Duodenal mucosa (tissue), 2 donors: ENCODE results near the gene GPR146.

Experiments used
- H3K27ac ChIP-seq: one replicate; pipeline ENCODE4 v1.7.0; 2013; ENCODE audit warnings: low read depth, low read length
- H3K27me3 ChIP-seq, 2 donors: one replicate each; pipeline ENCODE4 v1.7.0; 2013; ENCODE audit warnings: low read length in 2 of 2, control low read depth in 1 of 2; ENCODE audit not compliant: insufficient read depth in 2 of 2, control insufficient read depth in 1 of 2
- H3K36me3 ChIP-seq, 2 donors: one replicate each; pipeline ENCODE4 v1.7.0; 2013; ENCODE audit warnings: low read length in 2 of 2, control low read depth in 1 of 2; ENCODE audit not compliant: insufficient read depth in 2 of 2, control insufficient read depth in 1 of 2
- H3K4me1 ChIP-seq, 2 donors: one replicate each; pipeline ENCODE4 v1.7.0; 2013; ENCODE audit warnings: low read length in 2 of 2, control low read depth in 1 of 2; ENCODE audit not compliant: insufficient read depth in 2 of 2, control insufficient read depth in 1 of 2
- H3K4me3 ChIP-seq, 2 donors: one replicate each; pipeline ENCODE4 v1.7.0; 2013; ENCODE audit warnings: low read length in 2 of 2, low read depth in 1 of 2
- H3K9ac ChIP-seq, 2 donors: one replicate each; pipeline ENCODE4 v1.7.0; 2013; ENCODE audit warnings: low read length in 2 of 2, low read depth in 1 of 2
- H3K9me3 ChIP-seq, 2 donors: one replicate each; pipeline ENCODE4 v1.7.0; 2013; ENCODE audit warnings: low read length in 2 of 2, control low read depth in 1 of 2; ENCODE audit not compliant: control insufficient read depth in 1 of 2

GPR146 gene

GRCh38 chr7:1101563-1102431 is 57.5 kb downstream of the GPR146 start:
- no peak overlapping the region for H3K9ac ChIP-seq
- no peak overlapping the region for H3K27ac ChIP-seq
- no peak overlapping the region for H3K4me3 ChIP-seq

DNA sequence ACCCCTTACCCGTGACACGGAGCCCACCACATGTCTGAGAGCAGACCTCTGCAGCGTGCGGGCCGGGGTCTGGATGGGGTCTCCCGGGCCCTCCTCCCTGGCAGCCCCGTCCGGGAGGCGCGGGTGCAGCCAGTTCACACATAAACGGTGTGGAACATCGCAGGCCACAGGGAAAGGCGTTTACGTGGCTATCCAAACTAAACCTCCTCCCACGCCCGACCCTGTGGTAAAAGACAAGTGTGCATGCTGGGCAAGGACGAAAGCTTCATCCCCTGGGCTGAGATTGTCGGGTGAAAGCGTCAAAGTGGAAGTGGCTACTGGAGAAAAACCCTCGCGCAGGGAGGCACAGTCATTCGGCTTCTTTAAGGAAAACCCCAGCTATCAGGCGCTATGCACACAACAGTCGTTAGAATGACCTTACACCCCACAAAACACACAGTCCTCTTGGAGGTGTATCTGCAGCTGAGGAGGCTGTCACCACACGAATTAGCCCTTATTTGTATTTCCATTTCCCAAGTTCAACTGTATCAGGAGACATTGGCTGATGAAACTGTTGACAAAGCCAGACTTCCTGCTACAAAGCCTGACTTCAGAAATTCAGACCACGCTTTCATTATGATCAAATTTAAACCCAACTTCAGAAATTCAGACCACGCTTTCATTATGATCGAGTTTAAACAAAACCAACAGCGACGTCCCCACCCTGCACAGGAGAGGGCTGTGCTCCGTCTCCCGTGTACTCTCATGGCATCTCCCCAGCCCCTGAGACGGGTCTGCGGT is 58.9 kb downstream of the GPR146 start:
- no peaks in the 10 kb centered on the region for H3K4me1 ChIP-seq
- H3K27me3 ChIP-seq = no peaks in the 10 kb centered on the region
- no peaks in the 10 kb centered on the region for H3K36me3 ChIP-seq
- H3K4me3 ChIP-seq = no peak overlapping the region
- no peaks in the 10 kb centered on the region for H3K9me3 ChIP-seq
- H3K9ac ChIP-seq = no peak overlapping the region
- no peak overlapping the region for H3K27ac ChIP-seq

More at GRCh38 chr7:1101563-1102431, 57.5 kb downstream of the GPR146 start:
- no peaks in the 10 kb centered on the region for H3K27me3 ChIP-seq
- no peaks in the 10 kb centered on the region for H3K4me1 ChIP-seq
- no peaks in the 10 kb centered on the region for H3K9me3 ChIP-seq
- no peaks in the 10 kb centered on the region for H3K36me3 ChIP-seq

- no peak overlapping the region for H3K9ac ChIP-seq
- H3K36me3 ChIP-seq = no peaks in the 10 kb centered on the region
- no peaks in the 10 kb centered on the region for H3K4me1 ChIP-seq
- H3K27me3 ChIP-seq = no peaks in the 10 kb centered on the region
- H3K4me3 ChIP-seq = no peak overlapping the region
- H3K27ac ChIP-seq = no peak overlapping the region
- no peaks in the 10 kb centered on the region for H3K9me3 ChIP-seq
Observed at GRCh38 chr7:1103789-1104515, 59.6 kb downstream of the GPR146 start.

DNA sequence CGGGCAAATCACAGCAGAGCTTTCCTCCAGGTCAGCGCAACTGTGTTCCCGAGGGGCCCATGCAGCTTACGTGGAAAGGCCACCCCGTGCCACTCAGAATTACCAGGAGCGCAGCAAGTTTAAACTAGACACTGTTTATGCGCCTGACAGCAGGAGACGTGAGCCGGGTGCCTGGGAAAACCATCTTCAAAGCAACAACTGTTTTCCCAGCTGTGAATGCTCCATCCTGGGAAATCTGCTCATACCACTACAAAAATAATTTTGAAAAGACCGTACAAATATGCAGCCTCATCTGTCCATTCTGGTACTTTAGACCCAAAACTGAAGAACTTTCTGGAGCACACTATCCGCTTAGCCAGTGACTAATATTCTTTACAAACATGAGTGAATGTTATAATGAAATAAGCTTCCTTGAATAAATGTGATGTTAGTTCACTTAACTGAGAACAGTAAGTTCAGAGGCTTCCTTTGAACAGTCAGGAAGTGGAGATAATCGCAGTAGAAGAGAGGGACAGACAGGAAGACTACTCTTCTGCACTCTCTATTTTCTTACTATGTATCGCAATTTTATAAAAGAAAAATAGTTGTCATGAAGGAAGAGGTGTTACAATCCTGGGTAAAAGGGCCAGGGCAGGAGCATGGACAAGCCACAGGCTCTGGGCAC is 60.3 kb downstream of the GPR146 start:
- H3K4me3 ChIP-seq = no peak overlapping the region
- no peaks in the 10 kb centered on the region for H3K9me3 ChIP-seq
- no peaks in the 10 kb centered on the region for H3K27me3 ChIP-seq
- H3K36me3 ChIP-seq = no peaks in the 10 kb centered on the region
- H3K27ac ChIP-seq = no peak overlapping the region
- no peaks in the 10 kb centered on the region for H3K4me1 ChIP-seq
- no peak overlapping the region for H3K9ac ChIP-seq

DNA sequence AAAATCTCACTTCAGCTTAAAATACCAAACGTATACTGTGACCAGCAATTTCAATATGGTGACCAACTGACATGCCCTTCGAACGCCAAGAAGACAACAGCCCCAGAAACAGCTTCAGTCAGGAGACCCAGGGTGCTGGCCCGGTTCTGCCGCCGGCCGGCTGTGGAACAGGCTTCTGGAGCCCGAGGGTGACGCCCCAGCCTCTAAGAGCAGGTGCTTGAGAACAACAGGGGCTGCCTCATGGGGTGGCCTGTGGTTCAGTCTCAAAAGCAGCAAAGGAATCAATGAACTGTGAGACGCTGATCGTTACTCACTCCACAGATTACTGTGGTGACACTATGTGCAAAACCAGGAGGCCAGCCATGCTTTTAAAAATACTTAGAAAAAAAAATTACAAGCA is 60.8 kb downstream of the GPR146 start:
- H3K27ac ChIP-seq = no peak overlapping the region
- no peaks in the 10 kb centered on the region for H3K36me3 ChIP-seq
- no peaks in the 10 kb centered on the region for H3K4me1 ChIP-seq

GRCh38 chr7:1106063-1106792 is 61.9 kb downstream of the GPR146 start:
- H3K9me3 ChIP-seq = no peaks in the 10 kb centered on the region
- H3K4me1 ChIP-seq = no peaks in the 10 kb centered on the region
- H3K36me3 ChIP-seq = no peaks in the 10 kb centered on the region
- no peaks in the 10 kb centered on the region for H3K27me3 ChIP-seq
- no peak overlapping the region for H3K27ac ChIP-seq
- H3K9ac ChIP-seq = no peak overlapping the region
- no peak overlapping the region for H3K4me3 ChIP-seq

More for the DNA sequence above, 60.8 kb downstream of the GPR146 start:
- Histone ChIP-seq H3K27me3 (no peaks in the 10 kb centered on the region), H3K4me3 (no peak overlapping the region), H3K9ac (no peak overlapping the region), H3K9me3 (no peaks in the 10 kb centered on the region)

DNA sequence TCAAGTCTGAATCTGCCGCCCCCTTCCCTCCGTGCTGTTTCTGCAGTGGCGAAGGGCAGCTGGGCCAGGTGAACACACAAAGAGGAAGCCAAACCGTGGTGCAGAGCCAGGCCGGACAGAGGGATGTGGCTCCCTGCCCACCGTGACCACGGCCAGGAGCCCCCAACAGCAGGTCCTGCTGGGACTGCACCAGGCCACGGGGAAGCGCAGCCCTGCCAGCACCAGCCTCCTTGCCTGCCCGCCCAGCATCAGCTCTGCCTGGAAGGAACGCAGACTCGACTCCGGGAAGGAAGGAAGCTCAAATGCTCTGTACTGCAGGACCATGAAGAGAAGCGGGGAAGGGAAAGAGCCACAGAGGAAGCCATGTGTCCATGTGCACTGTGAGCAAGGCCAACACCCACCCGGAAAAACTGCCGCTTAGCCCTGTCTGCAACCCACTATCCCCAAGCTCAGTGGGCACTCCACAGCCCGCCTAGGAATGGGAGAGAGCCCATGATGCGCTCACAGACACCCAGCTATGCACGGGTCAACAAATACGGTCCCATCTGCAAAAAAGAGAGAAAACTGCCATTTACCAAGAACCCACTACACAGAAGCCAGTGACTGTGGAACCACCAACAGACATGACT is 62.6 kb downstream of the GPR146 start:
- Histone ChIP-seq H3K4me3 (no peak overlapping the region), H3K36me3 (no peaks in the 10 kb centered on the region), H3K27ac (no peak overlapping the region), H3K27me3 (no peaks in the 10 kb centered on the region), H3K4me1 (no peaks in the 10 kb centered on the region), H3K9me3 (no peaks in the 10 kb centered on the region), H3K9ac (no peak overlapping the region)

- Histone ChIP-seq H3K36me3 (no peaks in the 10 kb centered on the region), H3K9me3 (no peaks in the 10 kb centered on the region), H3K27me3 (no peaks in the 10 kb centered on the region), H3K9ac (no peak overlapping the region), H3K4me1 (no peaks in the 10 kb centered on the region), H3K27ac (no peak overlapping the region), H3K4me3 (no peak overlapping the region)
Observed at GRCh38 chr7:1108264-1108920, 64.0 kb downstream of the GPR146 start.
